K562 (cell line): ENCODE data around the gene FAM124A. TPM values are rescaled to one million over a fixed set of nuclear protein-coding genes. Genes with fewer than 3 reads are reported as not detected.

Source experiments
- BDP1 ChIP-seq: IDR thresholded peaks from 3 replicates; pipeline ENCODE4 v1.6.1; 2011; ENCODE audit not compliant: insufficient read length, insufficient read depth
- ESRRB ChIP-seq: fragments of 250-450 bp; sonication (Bioruptor Pico); IDR thresholded peaks from 2 replicates; pipeline ENCODE4 v1.5.0; 2020; ENCODE audit warnings: mild to moderate bottlenecking, moderate library complexity, borderline replicate concordance
- U2AF2 ChIP-seq: fragments of 200-400 bp; formaldehyde crosslinking; optimal IDR thresholded peaks from 2 replicates; pipeline ENCODE3; 2017; ENCODE audit warnings: low read depth, mild to moderate bottlenecking, low read length
- ZNF347 ChIP-seq: fragments of 450-650 bp; formaldehyde crosslinking; IDR thresholded peaks from 2 replicates; pipeline ENCODE4 v1.4.0; 2020; ENCODE audit warnings: low read depth, mild to moderate bottlenecking, moderate library complexity
- ZNF584 ChIP-seq: fragments of 200-800 bp; sonication (Bioruptor generic); IDR thresholded peaks from 2 replicates; pipeline ENCODE4 v1.6.1; 2016; ENCODE audit warnings: low read depth, mild to moderate bottlenecking, missing genetic modification characterization, missing compliant biosample characterization
- polyA plus RNA-seq, 8 experiments: library from polyadenylated mRNA; depleted of rRNA in 4 of 8; stranded (reverse) in 5 of 8; unstranded in 3 of 8; fragments of >200 nt; fragmentation: Nextera tagmentation in 2 of 8; fragmentation: Illumina TruSeq in 1 of 8; extraction: Ambion mirVana in 2 of 8; extraction: Trizol in 1 of 8; gene quantifications; 2 replicates each; pipeline versions ENCODE4 v1.2.1 to v1.2.3, GENCODE V29; 2011 to 2014; ENCODE audit warnings: inconsistent platforms in 1 of 8, missing spikeins in 1 of 8
- total RNA-seq, 7 experiments: library from RNA; depleted of rRNA in 6 of 7; stranded (reverse); fragments of >200 nt in 6 of 7; fragmentation: Illumina TruSeq in 2 of 7; extraction: Trizol in 2 of 7; gene quantifications; 2 replicates each; pipeline versions ENCODE4 v1.2.1 to v1.2.3, GENCODE V29; 2011 to 2021; ENCODE audit warnings: low replicate concordance in 1 of 7
- TF ChIP-seq, protein P1 (sequence below): fragments of 450-650 bp; IDR thresholded peaks from 2 replicates; pipeline ENCODE4 v1.6.1; 2017; ENCODE audit warnings: antibody characterized with exemption, mild to moderate bottlenecking

The FAM124A gene
- total and polyA plus RNA-seq, 9 of the 15 experiments (the other 6 are each of a cell fraction or from before 2014, with no cell fraction given): not detected

GRCh38 chr13:51269039-51269438, 46.8 kb downstream of the FAM124A start (continued):
- TF ChIP-seq, protein P1, sequence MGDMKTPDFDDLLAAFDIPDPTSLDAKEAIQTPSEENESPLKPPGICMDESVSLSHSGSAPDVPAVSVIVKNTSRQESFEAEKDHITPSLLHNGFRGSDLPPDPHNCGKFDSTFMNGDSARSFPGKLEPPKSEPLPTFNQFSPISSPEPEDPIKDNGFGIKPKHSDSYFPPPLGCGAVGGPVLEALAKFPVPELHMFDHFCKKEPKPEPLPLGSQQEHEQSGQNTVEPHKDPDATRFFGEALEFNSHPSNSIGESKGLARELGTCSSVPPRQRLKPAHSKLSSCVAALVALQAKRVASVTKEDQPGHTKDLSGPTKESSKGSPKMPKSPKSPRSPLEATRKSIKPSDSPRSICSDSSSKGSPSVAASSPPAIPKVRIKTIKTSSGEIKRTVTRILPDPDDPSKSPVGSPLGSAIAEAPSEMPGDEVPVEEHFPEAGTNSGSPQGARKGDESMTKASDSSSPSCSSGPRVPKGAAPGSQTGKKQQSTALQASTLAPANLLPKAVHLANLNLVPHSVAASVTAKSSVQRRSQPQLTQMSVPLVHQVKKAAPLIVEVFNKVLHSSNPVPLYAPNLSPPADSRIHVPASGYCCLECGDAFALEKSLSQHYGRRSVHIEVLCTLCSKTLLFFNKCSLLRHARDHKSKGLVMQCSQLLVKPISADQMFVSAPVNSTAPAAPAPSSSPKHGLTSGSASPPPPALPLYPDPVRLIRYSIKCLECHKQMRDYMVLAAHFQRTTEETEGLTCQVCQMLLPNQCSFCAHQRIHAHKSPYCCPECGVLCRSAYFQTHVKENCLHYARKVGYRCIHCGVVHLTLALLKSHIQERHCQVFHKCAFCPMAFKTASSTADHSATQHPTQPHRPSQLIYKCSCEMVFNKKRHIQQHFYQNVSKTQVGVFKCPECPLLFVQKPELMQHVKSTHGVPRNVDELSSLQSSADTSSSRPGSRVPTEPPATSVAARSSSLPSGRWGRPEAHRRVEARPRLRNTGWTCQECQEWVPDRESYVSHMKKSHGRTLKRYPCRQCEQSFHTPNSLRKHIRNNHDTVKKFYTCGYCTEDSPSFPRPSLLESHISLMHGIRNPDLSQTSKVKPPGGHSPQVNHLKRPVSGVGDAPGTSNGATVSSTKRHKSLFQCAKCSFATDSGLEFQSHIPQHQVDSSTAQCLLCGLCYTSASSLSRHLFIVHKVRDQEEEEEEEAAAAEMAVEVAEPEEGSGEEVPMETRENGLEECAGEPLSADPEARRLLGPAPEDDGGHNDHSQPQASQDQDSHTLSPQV: no peak
- no peak for TF ChIP-seq ZNF347 (CRISPR knock-in tag)
- TF ChIP-seq BDP1: no peak
- TF ChIP-seq U2AF2: no peak
- no peak for TF ChIP-seq ZNF584
- no peak for TF ChIP-seq ESRRB (CRISPR knock-in tag)
